CD1c-positive myeloid dendritic cell (primary cell): ENCODE data around the gene FAM204A.

Source experiments
- DNase-seq: peaks from one replicate; pipeline ENCODE4 v3.0.0-alpha.2; 2016; ENCODE audit errors: extremely low spot score

FAM204A gene

GRCh38 chr10:118341791-118342637 lies at the start of gene FAM204A:
TSS of gene FAM204A (minus strand) at chr10:118342324. CDS start at chr10:118336415, 5,909 bp downstream.
- DNase-seq: peak; percentile 98

- no peak for DNase-seq
Observed at GRCh38 chr10:118383699-118384098, 41.6 kb upstream of the FAM204A start.

- no peak for DNase-seq
Observed at GRCh38 chr10:118383063-118383689, 41.1 kb upstream of the FAM204A start.

GRCh38 chr10:118374404-118374803 lies 32.3 kb upstream of the FAM204A start:
- no peak for DNase-seq

- DNase-seq: no peak
Observed at GRCh38 chr10:118373786-118374185, 31.7 kb upstream of the FAM204A start.

- no peak for DNase-seq
Observed at GRCh38 chr10:118370499-118370898, 28.4 kb upstream of the FAM204A start.

- no peak for DNase-seq
Observed at GRCh38 chr10:118369641-118370205, 27.6 kb upstream of the FAM204A start.

GRCh38 chr10:118365702-118366101 lies 23.6 kb upstream of the FAM204A start:
- no peak for DNase-seq

GRCh38 chr10:118362103-118362502 lies 20.0 kb upstream of the FAM204A start:
- DNase-seq: no peak

GRCh38 chr10:118358327-118358726 lies 16.2 kb upstream of the FAM204A start:
- DNase-seq: no peak

GRCh38 chr10:118357841-118358240 lies 15.7 kb upstream of the FAM204A start:
- no peak for DNase-seq

- DNase-seq: no peak
Observed at GRCh38 chr10:118356628-118357027, 14.5 kb upstream of the FAM204A start.

GRCh38 chr10:118355234-118355633 lies 13.1 kb upstream of the FAM204A start:
- DNase-seq: no peak

GRCh38 chr10:118349235-118349634 lies 7.1 kb upstream of the FAM204A start:
- no peak for DNase-seq

- DNase-seq: no peak
Observed at GRCh38 chr10:118343549-118343948, 1.4 kb upstream of the FAM204A start.

GRCh38 chr10:118343115-118343514 lies 991 bp upstream of the FAM204A start:
- peak; percentile 4 for DNase-seq

- no peak for DNase-seq
Observed at GRCh38 chr10:118342638-118343020, 505 bp upstream of the FAM204A start.

GRCh38 chr10:118340486-118340885 lies 1.6 kb downstream of the FAM204A start:
- peak; percentile 48 for DNase-seq

- no peak for DNase-seq
Observed at GRCh38 chr10:118339111-118339510, 3.0 kb downstream of the FAM204A start.

- DNase-seq: no peak
Observed at GRCh38 chr10:118337356-118337755, 4.8 kb downstream of the FAM204A start.

- DNase-seq: no peak
Observed at GRCh38 chr10:118333871-118334270, 8.3 kb downstream of the FAM204A start.

GRCh38 chr10:118332948-118333710 lies 9.0 kb downstream of the FAM204A start:
- DNase-seq: no peak
